ENCODE results near the gene BCR.

GRCh38 chr22:23234409-23235161 lies 54.3 kb downstream of the BCR start:
- TF ChIP-seq CTCF (IDR thresholded peaks at IDR 0.05) (no peak), POLR2A (IDR thresholded peaks at IDR 0.05) (no peak), EP300 (IDR thresholded peaks at IDR 0.05) (no peak)
